Smooth muscle cell (in vitro differentiated cells): ENCODE measurements around the gene GPR87. TPM values are rescaled to one million over a fixed set of nuclear protein-coding genes. Genes with fewer than 3 reads are reported as not detected.

Source experiments
- DNase-seq: peaks from one replicate; lab custom pipeline; 2025; ENCODE audit not compliant: unreplicated experiment; lab: John Stamatoyannopoulos, UW
- H2AFZ ChIP-seq: fragments of 200-600 bp; sonication (generic); 2 replicates; pipeline ENCODE4 v1.6.0; 2016; ENCODE audit warnings: antibody characterized with exemption, low read depth, mild to moderate bottlenecking
- H3F3A ChIP-seq: fragments of 200-600 bp; sonication (generic); 2 replicates; pipeline ENCODE4 v1.6.0; 2017; ENCODE audit warnings: antibody characterized with exemption, low read depth
- H3K27ac ChIP-seq: fragments of 200-600 bp; sonication (generic); 2 replicates; pipeline ENCODE4 v1.5.1; 2016; ENCODE audit warnings: low read depth, mild to moderate bottlenecking
- H3K27me3 ChIP-seq: fragments of 200-600 bp; sonication (generic); 2 replicates; pipeline ENCODE4 v1.6.1; 2016; ENCODE audit warnings: low read depth, mild to moderate bottlenecking
- H3K36me3 ChIP-seq: fragments of 200-600 bp; sonication (generic); 2 replicates; pipeline ENCODE4 v1.5.1; 2016; ENCODE audit warnings: low read depth
- H3K4me1 ChIP-seq: fragments of 200-600 bp; sonication (generic); 2 replicates; pipeline ENCODE4 v1.5.1; 2016; ENCODE audit warnings: low read depth
- H3K4me2 ChIP-seq: fragments of 200-600 bp; sonication (generic); 2 replicates; pipeline ENCODE4 v1.6.0; 2016; ENCODE audit warnings: mild to moderate bottlenecking
- H3K4me3 ChIP-seq: fragments of 200-600 bp; sonication (generic); 2 replicates; pipeline ENCODE4 v1.5.1; 2016; ENCODE audit warnings: mild to moderate bottlenecking
- H3K79me2 ChIP-seq: fragments of 200-600 bp; sonication (generic); 2 replicates; pipeline ENCODE4 v1.6.0; 2016; ENCODE audit warnings: low read depth, mild to moderate bottlenecking
- H3K9ac ChIP-seq: fragments of 200-600 bp; sonication (generic); 2 replicates; pipeline ENCODE4 v1.6.0; 2016; ENCODE audit warnings: low read depth
- H3K9me3 ChIP-seq: fragments of 200-600 bp; sonication (generic); replicated peaks from 2 replicates; pipeline ENCODE4 v1.5.1; 2016; ENCODE audit warnings: low read depth
- H4K20me1 ChIP-seq: fragments of 200-600 bp; sonication (generic); 2 replicates; pipeline ENCODE4 v1.6.0; 2016; ENCODE audit warnings: low read depth
- WGBS: methylation state at CpG from one replicate; pipeline ENCODE4 v1.1.7; 2016; ENCODE audit warnings: low lambda C conversion rate; 5-methylcytosine and 5-hydroxymethylcytosine counted together
- polyA plus RNA-seq: library from polyadenylated mRNA; unstranded; fragments of >200 nt; fragmentation: Nextera tagmentation; extraction: Ambion mirVana; gene quantifications from 2 replicates; pipeline ENCODE4 v1.2.1, GENCODE V29; 2016
- total RNA-seq: library from RNA; depleted of rRNA; stranded (reverse); fragments of >200 nt; gene quantifications from 2 replicates; pipeline ENCODE4 v1.2.3, GENCODE V29; 2014
- TF ChIP-seq, protein P1 (sequence below): fragments of 200-600 bp; sonication (generic); IDR thresholded peaks from 2 replicates; pipeline ENCODE4 v1.5.1; 2017; ENCODE audit warnings: borderline replicate concordance, mild to moderate bottlenecking, antibody characterized with exemption; ENCODE audit not compliant: insufficient read depth, poor library complexity, severe bottlenecking

GPR87 gene
- total and polyA plus RNA-seq, 2 experiments from 2014 or later = 5.1 to 24.0 TPM

DNA sequence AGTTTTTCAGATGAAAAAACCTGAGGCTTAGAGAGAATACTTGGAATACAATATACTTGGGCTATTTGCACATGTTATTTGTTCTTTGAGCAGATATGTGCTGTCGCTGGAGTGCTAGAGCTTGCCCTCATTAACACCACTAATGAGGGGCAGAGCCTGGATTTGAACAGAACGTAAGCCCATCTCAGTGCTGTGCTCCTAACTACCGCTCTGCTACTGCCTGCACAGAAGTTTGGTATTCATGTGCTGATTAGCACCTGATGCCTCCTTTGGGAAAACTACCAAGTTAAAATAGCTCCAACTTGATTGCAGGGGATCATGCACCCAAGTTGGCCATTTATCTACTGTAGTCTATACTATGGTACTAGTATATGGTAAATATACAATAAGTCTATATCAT lies 3.6 kb downstream of the GPR87 start:
- DNase-seq = no peak
- H3K9ac ChIP-seq = no peak overlapping the region
- peak overlapping the region; percentile 27 for H3K4me2 ChIP-seq
- peaks cover 6% of the 10 kb centered on the region for H3F3A ChIP-seq
- H3K4me1 ChIP-seq = peaks cover 22% of the 10 kb centered on the region
- no peak overlapping the region for H2AFZ ChIP-seq
- TF ChIP-seq, protein P1, sequence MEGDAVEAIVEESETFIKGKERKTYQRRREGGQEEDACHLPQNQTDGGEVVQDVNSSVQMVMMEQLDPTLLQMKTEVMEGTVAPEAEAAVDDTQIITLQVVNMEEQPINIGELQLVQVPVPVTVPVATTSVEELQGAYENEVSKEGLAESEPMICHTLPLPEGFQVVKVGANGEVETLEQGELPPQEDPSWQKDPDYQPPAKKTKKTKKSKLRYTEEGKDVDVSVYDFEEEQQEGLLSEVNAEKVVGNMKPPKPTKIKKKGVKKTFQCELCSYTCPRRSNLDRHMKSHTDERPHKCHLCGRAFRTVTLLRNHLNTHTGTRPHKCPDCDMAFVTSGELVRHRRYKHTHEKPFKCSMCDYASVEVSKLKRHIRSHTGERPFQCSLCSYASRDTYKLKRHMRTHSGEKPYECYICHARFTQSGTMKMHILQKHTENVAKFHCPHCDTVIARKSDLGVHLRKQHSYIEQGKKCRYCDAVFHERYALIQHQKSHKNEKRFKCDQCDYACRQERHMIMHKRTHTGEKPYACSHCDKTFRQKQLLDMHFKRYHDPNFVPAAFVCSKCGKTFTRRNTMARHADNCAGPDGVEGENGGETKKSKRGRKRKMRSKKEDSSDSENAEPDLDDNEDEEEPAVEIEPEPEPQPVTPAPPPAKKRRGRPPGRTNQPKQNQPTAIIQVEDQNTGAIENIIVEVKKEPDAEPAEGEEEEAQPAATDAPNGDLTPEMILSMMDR = no peak
- no peak overlapping the region for H3K4me3 ChIP-seq
- no peak overlapping the region for H3K27ac ChIP-seq
- H3K36me3 ChIP-seq = no peaks in the 10 kb centered on the region
- WGBS = 78% methylated on average over 3 of the region's 3 CpGs
- no peaks in the 10 kb centered on the region for H3K9me3 ChIP-seq
- H3K27me3 ChIP-seq = no peaks in the 10 kb centered on the region
- no peaks in the 10 kb centered on the region for H3K79me2 ChIP-seq
- H4K20me1 ChIP-seq = no peaks in the 10 kb centered on the region

DNA sequence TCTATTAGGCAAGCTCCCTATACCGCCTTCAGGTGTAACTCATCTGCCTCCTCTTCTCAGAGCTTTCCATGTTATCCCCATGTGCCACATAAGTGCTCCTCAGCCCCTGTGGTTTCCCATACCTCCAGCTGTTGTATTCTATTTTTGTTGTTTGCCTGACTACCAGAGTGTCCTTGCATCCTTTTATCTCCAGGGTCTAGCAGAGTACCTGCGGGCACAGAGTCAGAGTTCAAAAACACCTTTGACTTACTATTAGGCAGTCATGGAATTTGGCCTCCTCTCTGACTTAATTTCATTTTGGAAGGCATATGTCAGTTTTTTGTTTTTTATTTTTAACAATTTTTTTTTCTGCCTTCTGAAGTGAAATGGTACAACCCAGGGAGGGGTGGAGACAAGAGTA lies 7.1 kb downstream of the GPR87 start:
- Histone ChIP-seq H3K9ac (no peak overlapping the region), H3K79me2 (no peaks in the 10 kb centered on the region), H3K4me3 (no peak overlapping the region), H3K27me3 (no peaks in the 10 kb centered on the region), H3K4me2 (no peak overlapping the region), H3F3A (peaks cover under 1% of the 10 kb centered on the region), H4K20me1 (no peaks in the 10 kb centered on the region), H3K27ac (no peak overlapping the region), H3K4me1 (peaks cover 11% of the 10 kb centered on the region), H3K36me3 (no peaks in the 10 kb centered on the region), H3K9me3 (no peaks in the 10 kb centered on the region), H2AFZ (no peak overlapping the region)
- TF ChIP-seq, protein P1 = no peak
- WGBS = 93% methylated on average over 2 of the region's 2 CpGs
- DNase-seq = no peak

- Histone ChIP-seq H3K4me1 (peaks cover 11% of the 10 kb centered on the region), H3K27ac (peak overlapping the region; percentile 79), H3K36me3 (no peaks in the 10 kb centered on the region), H3K4me2 (no peak overlapping the region), H3K27me3 (no peaks in the 10 kb centered on the region), H3K4me3 (no peak overlapping the region), H3K9ac (no peak overlapping the region), H2AFZ (no peak overlapping the region), H3F3A (no peaks in the 10 kb centered on the region), H3K79me2 (no peaks in the 10 kb centered on the region), H4K20me1 (no peaks in the 10 kb centered on the region), H3K9me3 (no peaks in the 10 kb centered on the region)
- TF ChIP-seq, protein P1 = no peak
- 89% methylated on average over 1 of the region's 1 CpG for WGBS
- DNase-seq = no peak
Observed at GRCh38 chr3:151307583-151308488, 8.8 kb downstream of the GPR87 start.

GRCh38 chr3:151307131-151307530 lies 9.5 kb downstream of the GPR87 start:
- Histone ChIP-seq H3K36me3 (no peaks in the 10 kb centered on the region), H3K27me3 (no peaks in the 10 kb centered on the region), H4K20me1 (no peaks in the 10 kb centered on the region), H3K4me1 (peaks cover 11% of the 10 kb centered on the region), H2AFZ (no peak overlapping the region), H3K4me3 (no peak overlapping the region), H3K79me2 (no peaks in the 10 kb centered on the region), H3K27ac (peak overlapping the region; percentile 79), H3F3A (no peaks in the 10 kb centered on the region), H3K4me2 (no peak overlapping the region), H3K9ac (no peak overlapping the region), H3K9me3 (no peaks in the 10 kb centered on the region)
- no peak for DNase-seq
- TF ChIP-seq, protein P1 = no peak
